Heart left ventricle (tissue), 13 donors: ENCODE data around the gene ARL8B.

Experiments used
- POLR2A ChIP-seq, 2 donors: fragments of 450-650 bp; IDR thresholded peaks; one replicate each; pipeline ENCODE4 v1.6.1; 2017; ENCODE audit warnings: antibody characterized with exemption in 2 of 2, mild to moderate bottlenecking in 2 of 2, moderate library complexity in 2 of 2
- TF ChIP-seq, protein P1 (sequence below), 12 donors: fragments of 200-600 bp; sonication (generic) in 4 of 12; IDR thresholded peaks; one replicate each; pipeline versions ENCODE4 v1.5.0 to v1.8.0; 2018 to 2022; ENCODE audit warnings: antibody characterized with exemption in 12 of 12, mild to moderate bottlenecking in 5 of 12
- donor health status: ischemic (EF 13 %, LVEDD 7.1; RV severe dilation, severe dysfunction).
- donor health status: DM: no; HTN: yes; CAD: no.
- donor health status: DM: no; HTN: no; CAD: no.
- donor health status: ischemic (EF 25% LVEDD 6.9; RV normal size, moderate dysfunction).
- donor health status: ischemic (EF 25% LVEDD 5.7; RV mildly dilated, moderate dysfunction).
- donor health status: ischemic (EF 35%, LVEDD 5.7; RV mildly dilated, moderate dysfunction).
- donor health status: nonischemic (EF 11% LVEDD 7.7; RV severe dilation, severe dysfunction).
- donor health status: DM: yes; HTN: yes; CAD: no.
- donor health status: PGD.
- donor health status: ischemic (EF 29% LVEDD 5.4; RV normal size, mild dysfunction).
- donor health status: nonischemic (EF 23%, LVEDD 6.1; RV moderate dilation, normal function).

DNA sequence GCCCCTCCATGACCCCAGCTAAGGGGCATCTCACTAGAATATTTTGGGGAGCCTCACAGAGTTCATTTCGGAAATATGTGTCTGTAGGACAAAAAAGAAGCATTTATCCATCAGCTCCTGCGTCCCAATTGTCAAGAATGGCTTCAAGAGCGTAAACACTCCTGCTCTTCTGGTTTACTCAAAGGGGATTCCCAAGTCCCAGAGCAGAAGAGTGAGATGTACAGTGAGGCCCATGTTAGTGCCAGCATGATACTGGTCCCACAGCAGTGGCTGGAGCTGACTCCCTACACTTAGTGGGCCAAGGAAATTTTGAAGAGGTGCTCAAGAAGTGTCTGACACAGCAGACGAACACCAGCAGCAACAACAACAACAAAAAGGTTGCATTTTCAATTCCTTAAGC, 34.9 kb upstream of the ARL8B start:
- TF ChIP-seq, protein P1, sequence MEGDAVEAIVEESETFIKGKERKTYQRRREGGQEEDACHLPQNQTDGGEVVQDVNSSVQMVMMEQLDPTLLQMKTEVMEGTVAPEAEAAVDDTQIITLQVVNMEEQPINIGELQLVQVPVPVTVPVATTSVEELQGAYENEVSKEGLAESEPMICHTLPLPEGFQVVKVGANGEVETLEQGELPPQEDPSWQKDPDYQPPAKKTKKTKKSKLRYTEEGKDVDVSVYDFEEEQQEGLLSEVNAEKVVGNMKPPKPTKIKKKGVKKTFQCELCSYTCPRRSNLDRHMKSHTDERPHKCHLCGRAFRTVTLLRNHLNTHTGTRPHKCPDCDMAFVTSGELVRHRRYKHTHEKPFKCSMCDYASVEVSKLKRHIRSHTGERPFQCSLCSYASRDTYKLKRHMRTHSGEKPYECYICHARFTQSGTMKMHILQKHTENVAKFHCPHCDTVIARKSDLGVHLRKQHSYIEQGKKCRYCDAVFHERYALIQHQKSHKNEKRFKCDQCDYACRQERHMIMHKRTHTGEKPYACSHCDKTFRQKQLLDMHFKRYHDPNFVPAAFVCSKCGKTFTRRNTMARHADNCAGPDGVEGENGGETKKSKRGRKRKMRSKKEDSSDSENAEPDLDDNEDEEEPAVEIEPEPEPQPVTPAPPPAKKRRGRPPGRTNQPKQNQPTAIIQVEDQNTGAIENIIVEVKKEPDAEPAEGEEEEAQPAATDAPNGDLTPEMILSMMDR (IDR thresholded peaks at IDR 0.05) = no peak
- TF ChIP-seq POLR2A (IDR thresholded peaks at IDR 0.05) = no peak
